Renal pelvis (tissue), 4 donors: ENCODE data around the gene SEMA7A. TPM values are rescaled to one million over a fixed set of nuclear protein-coding genes. Genes with fewer than 3 reads are reported as not detected.
"Not testable (repeated sequence)": the region's sequence is repeated elsewhere in the genome, so short reads cannot be mapped to it uniquely, and the experiment has no call there.

Experiments
- DNase-seq: peaks from one replicate; pipeline ENCODE4 v3.0.0-alpha.2; 2013
- polyA plus RNA-seq, 3 donors: library from polyadenylated mRNA; unstranded; fragments of 120-200 nt; gene quantifications; one replicate each; pipeline ENCODE4 v1.2.1, GENCODE V29; 2013; ENCODE audit not compliant: insufficient read length in 3 of 3

The SEMA7A gene
- polyA plus RNA-seq, 3 donors: 5.0 to 8.0 (median 6.8) TPM

DNA sequence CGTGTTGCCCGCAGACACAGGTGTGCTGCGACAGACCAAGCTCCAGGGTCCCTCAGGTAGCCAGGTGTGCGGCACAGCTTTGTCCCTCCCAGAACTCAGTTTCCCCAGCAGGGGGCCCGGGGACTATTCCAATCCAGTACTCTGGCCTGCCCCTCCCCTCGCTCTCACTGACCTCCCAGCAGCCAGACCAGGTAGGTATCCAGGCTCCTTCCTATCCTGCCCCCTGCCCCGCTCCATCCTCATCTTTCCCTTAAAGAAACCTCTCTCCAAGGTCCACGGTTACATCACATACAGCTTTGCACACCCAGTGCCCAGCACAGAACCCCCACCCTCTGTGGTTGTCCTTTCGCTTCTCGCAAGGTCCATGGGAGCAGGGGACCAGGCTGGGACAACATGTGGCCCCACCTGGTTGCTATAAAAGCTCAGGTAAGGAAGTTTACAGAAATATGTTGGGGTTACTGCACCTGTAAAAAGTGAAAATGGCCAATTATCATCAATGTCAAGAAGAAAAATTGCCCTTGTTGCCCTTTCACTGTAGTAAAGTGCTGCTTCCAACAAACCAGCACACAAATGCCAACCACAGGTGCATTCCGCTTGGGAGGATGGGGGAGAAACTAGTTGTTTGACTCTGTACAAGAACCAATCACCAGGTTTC is 59.0 kb downstream of the SEMA7A start:
- DNase-seq: no peak

- DNase-seq: peak; percentile 90
Measured at GRCh38 chr15:74373731-74374647, 59.8 kb downstream of the SEMA7A start.

GRCh38 chr15:74373056-74373650 is 60.6 kb downstream of the SEMA7A start:
- DNase-seq: no peak

DNA sequence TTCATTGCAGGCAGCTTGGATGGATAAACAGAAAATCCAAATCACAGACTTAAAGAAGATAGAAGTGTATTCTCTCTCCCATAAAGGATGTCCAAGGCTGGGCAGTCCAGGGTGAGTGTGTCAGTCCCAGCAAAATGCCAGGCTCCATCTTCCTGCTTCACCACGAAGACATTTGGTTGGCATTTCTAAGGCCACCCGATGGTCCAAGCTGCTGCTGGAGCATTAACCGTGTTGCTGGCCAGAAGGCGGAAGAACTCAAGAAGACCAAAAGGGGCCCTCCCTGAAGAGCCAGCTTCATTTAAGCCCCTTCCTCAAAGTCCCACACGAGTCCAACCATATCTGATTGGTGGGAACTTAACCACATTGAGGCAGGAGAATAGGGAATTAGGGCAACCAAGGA is 63.3 kb downstream of the SEMA7A start:
- DNase-seq: no peak

GRCh38 chr15:74369756-74370155 is 64.0 kb downstream of the SEMA7A start:
- DNase-seq: no peak

- no peak for DNase-seq
Measured at GRCh38 chr15:74369084-74369745, 64.5 kb downstream of the SEMA7A start.

DNA sequence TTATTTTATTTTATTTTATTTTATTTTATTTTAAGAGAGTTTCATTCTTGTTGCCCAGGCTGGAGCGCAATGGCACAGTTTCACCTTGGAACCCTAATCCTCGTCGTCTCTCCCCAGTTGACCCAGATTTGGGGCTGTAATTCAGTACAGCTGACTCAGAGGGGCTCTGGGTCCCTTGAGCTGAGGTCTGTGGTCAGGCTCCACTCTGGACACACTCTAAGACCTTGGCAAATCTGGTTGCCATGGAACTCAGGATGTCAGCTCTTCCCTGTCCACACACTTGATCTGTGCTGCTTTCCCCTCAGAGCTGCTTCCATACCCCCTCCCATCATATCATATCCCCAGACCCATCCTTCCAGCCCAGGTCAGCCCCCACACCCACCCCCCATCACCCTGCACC is 65.6 kb downstream of the SEMA7A start:
- no peak for DNase-seq

- DNase-seq: no peak
Measured at GRCh38 chr15:74367296-74367854, 66.4 kb downstream of the SEMA7A start, which contains the start of gene CYP11A1. Gene CYP11A1 (minus strand): TSS chr15:74367646. CDS start chr15:74367585, 61 bp downstream.

DNA sequence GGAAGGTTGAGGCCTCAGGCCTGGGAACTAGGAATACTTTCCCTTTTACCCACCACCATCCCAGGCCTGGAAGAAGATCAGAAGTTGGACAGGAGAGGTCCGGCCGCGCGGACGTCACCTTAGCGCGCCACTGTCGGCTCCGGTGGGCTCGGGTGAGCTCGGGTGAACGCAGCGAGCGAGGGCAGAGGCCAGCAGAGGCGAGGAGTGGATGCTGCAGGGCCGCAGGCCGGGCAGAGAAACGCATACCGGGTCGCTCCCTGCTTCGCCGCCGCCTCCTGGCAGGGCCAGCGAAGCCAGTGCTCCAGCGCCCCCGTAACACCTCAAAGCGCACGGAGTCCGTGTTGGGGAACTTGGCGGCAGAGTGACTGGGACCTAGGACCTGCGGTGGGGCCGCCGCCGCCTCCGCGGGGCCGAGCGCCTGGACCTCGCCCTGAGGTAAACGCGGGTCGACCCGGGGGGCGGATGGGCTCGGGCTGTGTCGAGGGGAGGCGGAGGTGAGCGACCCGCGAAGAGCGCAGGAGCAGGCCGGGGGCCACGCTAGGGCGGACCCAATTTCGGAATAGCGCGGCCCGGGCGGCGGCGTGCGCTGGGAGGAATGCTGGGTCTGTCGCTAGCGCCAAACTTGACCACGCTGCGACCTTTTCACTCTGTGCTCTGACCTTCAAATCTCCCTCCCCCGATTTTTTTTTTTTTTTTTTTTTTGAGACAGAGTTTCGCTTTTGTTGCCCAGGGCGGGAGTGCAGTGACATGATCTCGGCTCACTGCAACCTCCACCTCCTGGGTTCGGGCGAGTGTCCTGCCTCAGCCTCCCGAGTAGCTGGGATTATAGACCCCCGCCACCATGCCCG is 67.9 kb downstream of the SEMA7A start:
- DNase-seq: no peak

GRCh38 chr15:74364936-74365597 is 68.7 kb downstream of the SEMA7A start:
- DNase-seq: no peak

DNA sequence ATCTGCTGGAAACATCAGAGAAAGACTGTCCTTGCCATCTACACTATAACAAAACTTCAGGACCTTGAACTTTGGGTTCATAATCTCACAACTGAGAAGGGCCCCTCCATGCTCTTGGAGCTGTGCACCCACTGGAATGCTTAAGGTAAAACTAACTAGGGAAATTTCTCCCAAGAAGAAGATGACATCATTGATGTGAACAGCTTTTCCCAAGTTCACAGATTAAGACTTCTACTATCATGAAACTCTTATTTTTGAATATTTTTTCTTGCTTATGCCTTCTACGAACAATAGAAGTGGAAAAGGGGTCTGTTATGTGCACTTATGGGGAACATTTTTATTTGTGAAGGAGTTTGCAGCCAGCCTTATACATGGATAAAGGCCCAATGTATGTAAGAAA is 71.3 kb downstream of the SEMA7A start:
- no peak for DNase-seq

- DNase-seq: not testable (repeated sequence)
Measured at GRCh38 chr15:74360855-74361254, 72.9 kb downstream of the SEMA7A start.

DNA sequence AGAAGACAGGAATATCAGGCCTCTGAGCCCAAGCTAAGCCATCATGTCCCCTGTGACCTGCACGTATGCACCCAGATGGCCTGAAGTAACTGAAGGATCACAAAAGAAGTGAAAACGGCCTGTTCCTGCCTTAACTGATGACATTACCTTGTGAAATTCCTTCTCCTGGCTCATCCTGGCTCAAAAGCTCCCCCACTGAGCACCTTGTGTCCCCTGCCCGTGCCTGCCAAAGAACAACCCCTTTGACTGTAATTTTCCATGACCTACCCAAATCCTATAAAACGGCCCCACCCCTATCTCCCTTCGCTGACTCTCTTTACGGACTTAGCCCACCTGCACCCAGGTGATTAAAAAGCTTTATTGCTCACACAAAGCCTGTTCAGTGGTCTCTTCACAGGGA is 74.4 kb downstream of the SEMA7A start:
- not testable (repeated sequence) for DNase-seq

Other genes with a start within 250 kb of the SEMA7A start
- gene STRA6, start 231.2 kb downstream of the SEMA7A start, polyA plus RNA-seq: 10 to 100 TPM; 27.0 to 39.6 (median 35.0) TPM
- gene CCDC33, start 197.6 kb downstream of the SEMA7A start, polyA plus RNA-seq: 1 to 10 TPM; 4.7 to 9.1 (median 8.7) TPM
- 1 to 10 TPM; 1.6 to 3.0 (median 2.2) TPM for gene CYP11A1, start 66.3 kb downstream of the SEMA7A start, polyA plus RNA-seq
- gene UBL7, start 27.2 kb upstream of the SEMA7A start, polyA plus RNA-seq: 10 to 100 TPM; 59.5 to 73.3 (median 64.7) TPM
- 10 to 100 TPM; 15.8 to 21.1 (median 19.2) TPM for gene ARID3B, start 107.3 kb upstream of the SEMA7A start, polyA plus RNA-seq
- 10 to 100 TPM; 75.2 to 77.8 (median 75.3) TPM for gene CLK3, start 181.9 kb upstream of the SEMA7A start, polyA plus RNA-seq